Measurements from ENCODE around the gene CDC14B.

DNA sequence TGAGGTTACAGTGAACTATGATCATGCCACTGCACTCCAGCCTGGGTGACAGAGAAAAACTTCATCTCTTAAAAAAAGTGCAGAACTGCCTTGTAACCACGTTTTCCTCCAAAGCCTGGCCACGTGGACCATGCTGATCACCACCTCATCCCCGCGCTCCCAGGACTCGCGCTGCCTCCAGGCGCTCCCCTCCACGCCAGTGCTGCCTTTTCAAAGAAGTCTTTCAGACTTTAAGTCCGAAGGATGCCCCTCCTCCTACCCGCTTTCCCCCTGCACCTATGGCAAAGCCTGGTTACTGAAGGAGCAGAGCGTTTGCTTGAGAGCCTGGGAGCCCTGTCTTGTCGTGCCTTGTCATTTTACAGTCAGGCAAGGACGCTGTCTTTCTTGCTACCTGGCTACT is 125.9 kb downstream of the CDC14B start:
- no peak for TF ChIP-seq TEAD4 (IDR thresholded peaks at IDR 0.05)
- TF ChIP-seq EP300 (IDR thresholded peaks at IDR 0.05; ENCODE audit: borderline replicate concordance): no peak
- no peak for TF ChIP-seq FOXM1 (IDR thresholded peaks at IDR 0.05; ENCODE audit: borderline replicate concordance, low read depth)
- TF ChIP-seq TCF12 (IDR thresholded peaks at IDR 0.05; ENCODE audit: low read depth): no peak
- no peak for TF ChIP-seq TAF1 (IDR thresholded peaks at IDR 0.05; ENCODE audit: low read depth)
- TF ChIP-seq EGR1 (IDR thresholded peaks at IDR 0.05): no peak
- no peak for TF ChIP-seq YY1 (IDR thresholded peaks at IDR 0.05; ENCODE audit: low read depth)
- no peak for TF ChIP-seq ZBTB7A (IDR thresholded peaks at IDR 0.05; ENCODE audit: low read depth)
- TF ChIP-seq RAD21 (IDR thresholded peaks at IDR 0.05; ENCODE audit: low read depth): no peak
